Epithelial cell of proximal tubule (primary cell): ENCODE measurements around the gene MDN1. TPM values are rescaled to one million over a fixed set of nuclear protein-coding genes. Genes with fewer than 3 reads are reported as not detected.
A peak's percentile ranks its signal among the peaks of the same experiment; 100 is the strongest.
"Not testable (repeated sequence)": the region's sequence is repeated elsewhere in the genome, so short reads cannot be mapped to it uniquely, and the experiment has no call there.

Experiments used
- DNase-seq: peaks from one replicate; pipeline ENCODE4 v3.0.0-alpha.2; 2011; ENCODE audit warnings: low read depth
- H3K4me3 ChIP-seq: 2 replicates; pipeline ENCODE4 v1.5.1; 2011; ENCODE audit warnings: low read depth, mild to moderate bottlenecking, low read length
- CTCF ChIP-seq: conservative IDR thresholded peaks from 2 replicates; pipeline ENCODE4 v1.5.1; 2012; ENCODE audit warnings: low read depth, mild to moderate bottlenecking, low read length
- total RNA-seq: library from RNA; depleted of rRNA; stranded (reverse); fragments of >200 nt; gene quantifications from 2 replicates; pipeline ENCODE4 v1.2.3, GENCODE V29; 2015

Gene MDN1
- total RNA-seq, 1 donor from 2014 or later: 11.3 TPM

- no peak for TF ChIP-seq CTCF
- peak overlapping the region; percentile 98 for H3K4me3 ChIP-seq
- DNase-seq: no peak
Observed at GRCh38 chr6:89830170-89830809, 10.7 kb upstream of the MDN1 start.

GRCh38 chr6:89829472-89830169 lies 10.0 kb upstream of the MDN1 start, which contains the start of gene CASP8AP2:
CASP8AP2 (plus strand) TSS chr6:89829880.
- no peak for TF ChIP-seq CTCF
- peak; percentile 88 for DNase-seq
- H3K4me3 ChIP-seq: peak within 1 kb of the TSS; percentile 98

GRCh38 chr6:89828988-89829471 lies 9.4 kb upstream of the MDN1 start:
- no peak for DNase-seq
- H3K4me3 ChIP-seq: peak overlapping the region; percentile 98
- no peak for TF ChIP-seq CTCF

- not testable (repeated sequence) for DNase-seq
- H3K4me3 ChIP-seq: peak overlapping the region; percentile 98
Observed at GRCh38 chr6:89828475-89828987, 8.9 kb upstream of the MDN1 start.

- DNase-seq: no peak
- H3K4me3 ChIP-seq: no peak overlapping the region
- TF ChIP-seq CTCF: no peak
Observed at GRCh38 chr6:89826029-89826528, 6.5 kb upstream of the MDN1 start.

GRCh38 chr6:89818977-89819335 lies 638 bp downstream of the MDN1 start:
- no peak for TF ChIP-seq CTCF
- H3K4me3 ChIP-seq: peak overlapping the region; percentile 94
- no peak for DNase-seq

- TF ChIP-seq CTCF: no peak
- no peak overlapping the region for H3K4me3 ChIP-seq
- DNase-seq: no peak
Observed at GRCh38 chr6:89817481-89817880, 2.1 kb downstream of the MDN1 start.

GRCh38 chr6:89813422-89813821 lies 6.2 kb downstream of the MDN1 start:
- DNase-seq, H3K4me3 ChIP-seq: not testable (repeated sequence)
